ENCODE data around the gene PAPSS2. TPM values are rescaled to one million over a fixed set of nuclear protein-coding genes. Genes with fewer than 3 reads are reported as not detected.

PAPSS2 gene
- total and polyA plus RNA-seq, 2 experiments from 2014 or later = 13.2 to 19.6 TPM

DNA sequence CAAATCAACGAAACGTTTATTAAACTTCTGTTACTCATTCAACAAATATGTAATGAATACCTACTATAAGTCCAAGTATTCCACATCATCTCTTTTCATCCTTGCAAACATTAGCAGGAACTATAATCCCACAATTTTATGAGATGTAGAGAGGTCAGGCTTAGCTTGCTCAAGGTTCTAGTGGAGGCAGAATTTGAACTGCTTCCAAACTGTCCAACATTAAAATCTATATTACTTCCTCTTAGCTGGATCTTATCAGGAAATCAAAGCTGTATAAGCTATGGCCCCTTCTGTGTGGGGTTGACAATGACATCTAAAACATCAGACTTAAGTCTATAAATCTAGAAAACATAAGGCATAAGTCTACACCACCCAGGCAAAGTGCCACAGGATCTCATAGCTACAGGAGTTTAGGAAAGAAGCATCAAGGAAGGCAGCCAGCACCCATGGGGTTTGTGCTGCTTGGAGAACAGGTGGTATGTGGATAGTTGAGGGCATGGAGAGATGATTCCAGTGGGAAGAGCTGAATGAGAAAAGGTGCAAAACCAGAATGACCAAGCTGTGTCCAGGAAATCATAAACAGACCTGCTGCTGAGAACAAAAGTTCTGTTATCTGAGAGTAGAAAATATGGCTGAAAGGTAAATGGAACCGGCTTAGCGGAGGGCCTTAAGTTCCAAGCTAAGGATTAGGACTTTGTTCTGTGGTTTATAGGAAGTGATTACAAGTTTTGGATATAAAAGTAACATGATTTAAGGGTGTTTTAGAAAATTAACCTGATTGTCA, 34.5 kb downstream of the PAPSS2 start:
- H3K4me1 ChIP-seq (ENCODE audit: insufficient read depth) = no peaks in the 10 kb centered on the region
- H2AFZ ChIP-seq = no peak overlapping the region
- TF ChIP-seq EZH2phosphoT487 (IDR thresholded peaks at IDR 0.05; ENCODE audit: unreplicated experiment) (no peak), ZNF331 (CRISPR knock-in tag; IDR thresholded peaks at IDR 0.05; ENCODE audit: low read depth) (no peak), JUNB (IDR thresholded peaks at IDR 0.05; ENCODE audit: unreplicated experiment) (no peak)
- TF ChIP-seq, protein P1, sequence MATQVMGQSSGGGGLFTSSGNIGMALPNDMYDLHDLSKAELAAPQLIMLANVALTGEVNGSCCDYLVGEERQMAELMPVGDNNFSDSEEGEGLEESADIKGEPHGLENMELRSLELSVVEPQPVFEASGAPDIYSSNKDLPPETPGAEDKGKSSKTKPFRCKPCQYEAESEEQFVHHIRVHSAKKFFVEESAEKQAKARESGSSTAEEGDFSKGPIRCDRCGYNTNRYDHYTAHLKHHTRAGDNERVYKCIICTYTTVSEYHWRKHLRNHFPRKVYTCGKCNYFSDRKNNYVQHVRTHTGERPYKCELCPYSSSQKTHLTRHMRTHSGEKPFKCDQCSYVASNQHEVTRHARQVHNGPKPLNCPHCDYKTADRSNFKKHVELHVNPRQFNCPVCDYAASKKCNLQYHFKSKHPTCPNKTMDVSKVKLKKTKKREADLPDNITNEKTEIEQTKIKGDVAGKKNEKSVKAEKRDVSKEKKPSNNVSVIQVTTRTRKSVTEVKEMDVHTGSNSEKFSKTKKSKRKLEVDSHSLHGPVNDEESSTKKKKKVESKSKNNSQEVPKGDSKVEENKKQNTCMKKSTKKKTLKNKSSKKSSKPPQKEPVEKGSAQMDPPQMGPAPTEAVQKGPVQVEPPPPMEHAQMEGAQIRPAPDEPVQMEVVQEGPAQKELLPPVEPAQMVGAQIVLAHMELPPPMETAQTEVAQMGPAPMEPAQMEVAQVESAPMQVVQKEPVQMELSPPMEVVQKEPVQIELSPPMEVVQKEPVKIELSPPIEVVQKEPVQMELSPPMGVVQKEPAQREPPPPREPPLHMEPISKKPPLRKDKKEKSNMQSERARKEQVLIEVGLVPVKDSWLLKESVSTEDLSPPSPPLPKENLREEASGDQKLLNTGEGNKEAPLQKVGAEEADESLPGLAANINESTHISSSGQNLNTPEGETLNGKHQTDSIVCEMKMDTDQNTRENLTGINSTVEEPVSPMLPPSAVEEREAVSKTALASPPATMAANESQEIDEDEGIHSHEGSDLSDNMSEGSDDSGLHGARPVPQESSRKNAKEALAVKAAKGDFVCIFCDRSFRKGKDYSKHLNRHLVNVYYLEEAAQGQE (IDR thresholded peaks at IDR 0.05; ENCODE audit: unreplicated experiment) = no peak
- H3K27ac ChIP-seq (ENCODE audit: low read depth) = no peak overlapping the region
- H4K20me1 ChIP-seq (replicated peaks; ENCODE audit: insufficient read depth) = no peaks in the 10 kb centered on the region
- no peak overlapping the region for H3K4me2 ChIP-seq
- H3K9me2 ChIP-seq (ENCODE audit: insufficient read depth) = no peaks in the 10 kb centered on the region
- H3K4me3 ChIP-seq = no peak overlapping the region
- Mint-ChIP-seq H3K4me3 (no peak overlapping the region), H3K27ac (no peak overlapping the region), H3K4me1 (peaks cover 4% of the 10 kb centered on the region; the same call in 2 of the 3 replicates), H3K9me3 (no peaks in the 10 kb centered on the region), H3K36me3 (ENCODE audit: low read depth) (no peaks in the 10 kb centered on the region), H3K27me3 (ENCODE audit: insufficient read depth, low read depth, poor library complexity) (peaks cover 3% of the 10 kb centered on the region)
- no peak for ATAC-seq
- no peaks in the 10 kb centered on the region for H3F3A ChIP-seq (replicated peaks; ENCODE audit: low read depth)
- H3K36me3 ChIP-seq (ENCODE audit: insufficient read depth) = no peaks in the 10 kb centered on the region
- DNase-seq (ENCODE audit: low spot score) = no peak
- H3K27me3 ChIP-seq (ENCODE audit: insufficient read depth) = no peaks in the 10 kb centered on the region
- H3K79me2 ChIP-seq (replicated peaks; ENCODE audit: insufficient read depth) = no peaks in the 10 kb centered on the region

DNA sequence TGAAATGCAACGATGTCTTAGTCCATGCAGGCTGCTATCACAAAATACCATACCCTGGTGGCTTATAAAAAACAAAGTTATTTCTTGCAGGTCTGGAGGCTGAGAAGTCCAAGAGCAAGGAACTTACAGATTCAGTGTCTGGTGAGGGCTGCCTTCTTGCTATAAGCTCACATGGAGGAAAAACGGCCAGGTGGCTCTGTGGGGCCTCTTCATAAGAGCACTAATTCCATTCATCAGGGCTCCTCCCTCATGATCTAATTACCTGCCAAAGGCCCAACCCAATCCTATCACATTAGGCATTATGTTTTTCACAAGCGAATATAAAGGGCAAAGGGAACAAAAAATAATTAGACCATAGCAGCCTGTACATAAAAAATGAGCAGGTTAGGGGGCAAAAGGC, 35.4 kb downstream of the PAPSS2 start:
- H3K27ac Mint-ChIP-seq = no peak overlapping the region
- no peaks in the 10 kb centered on the region for H4K20me1 ChIP-seq (replicated peaks; ENCODE audit: insufficient read depth)
- no peaks in the 10 kb centered on the region for H3K9me2 ChIP-seq (ENCODE audit: insufficient read depth)
- peaks cover 3% of the 10 kb centered on the region for H3K27me3 Mint-ChIP-seq (ENCODE audit: insufficient read depth, low read depth, poor library complexity)
- H3K4me2 ChIP-seq = no peak overlapping the region
- no peak overlapping the region for H3K4me3 Mint-ChIP-seq
- H3F3A ChIP-seq (replicated peaks; ENCODE audit: low read depth) = no peaks in the 10 kb centered on the region
- H3K27ac ChIP-seq (ENCODE audit: low read depth) = no peak overlapping the region
- no peak for ATAC-seq
- no peaks in the 10 kb centered on the region for H3K27me3 ChIP-seq (ENCODE audit: insufficient read depth)
- no peaks in the 10 kb centered on the region for H3K9me3 Mint-ChIP-seq
- no peaks in the 10 kb centered on the region for H3K4me1 ChIP-seq (ENCODE audit: insufficient read depth)
- no peak overlapping the region for H2AFZ ChIP-seq
- peaks cover 4% of the 10 kb centered on the region; the same call in 2 of the 3 replicates for H3K4me1 Mint-ChIP-seq
- no peaks in the 10 kb centered on the region for H3K79me2 ChIP-seq (replicated peaks; ENCODE audit: insufficient read depth)
- H3K36me3 ChIP-seq (ENCODE audit: insufficient read depth) = no peaks in the 10 kb centered on the region
- H3K36me3 Mint-ChIP-seq (ENCODE audit: low read depth) = no peaks in the 10 kb centered on the region
- DNase-seq (ENCODE audit: low spot score) = no peak
- no peak overlapping the region for H3K4me3 ChIP-seq
- TF ChIP-seq, protein P2, sequence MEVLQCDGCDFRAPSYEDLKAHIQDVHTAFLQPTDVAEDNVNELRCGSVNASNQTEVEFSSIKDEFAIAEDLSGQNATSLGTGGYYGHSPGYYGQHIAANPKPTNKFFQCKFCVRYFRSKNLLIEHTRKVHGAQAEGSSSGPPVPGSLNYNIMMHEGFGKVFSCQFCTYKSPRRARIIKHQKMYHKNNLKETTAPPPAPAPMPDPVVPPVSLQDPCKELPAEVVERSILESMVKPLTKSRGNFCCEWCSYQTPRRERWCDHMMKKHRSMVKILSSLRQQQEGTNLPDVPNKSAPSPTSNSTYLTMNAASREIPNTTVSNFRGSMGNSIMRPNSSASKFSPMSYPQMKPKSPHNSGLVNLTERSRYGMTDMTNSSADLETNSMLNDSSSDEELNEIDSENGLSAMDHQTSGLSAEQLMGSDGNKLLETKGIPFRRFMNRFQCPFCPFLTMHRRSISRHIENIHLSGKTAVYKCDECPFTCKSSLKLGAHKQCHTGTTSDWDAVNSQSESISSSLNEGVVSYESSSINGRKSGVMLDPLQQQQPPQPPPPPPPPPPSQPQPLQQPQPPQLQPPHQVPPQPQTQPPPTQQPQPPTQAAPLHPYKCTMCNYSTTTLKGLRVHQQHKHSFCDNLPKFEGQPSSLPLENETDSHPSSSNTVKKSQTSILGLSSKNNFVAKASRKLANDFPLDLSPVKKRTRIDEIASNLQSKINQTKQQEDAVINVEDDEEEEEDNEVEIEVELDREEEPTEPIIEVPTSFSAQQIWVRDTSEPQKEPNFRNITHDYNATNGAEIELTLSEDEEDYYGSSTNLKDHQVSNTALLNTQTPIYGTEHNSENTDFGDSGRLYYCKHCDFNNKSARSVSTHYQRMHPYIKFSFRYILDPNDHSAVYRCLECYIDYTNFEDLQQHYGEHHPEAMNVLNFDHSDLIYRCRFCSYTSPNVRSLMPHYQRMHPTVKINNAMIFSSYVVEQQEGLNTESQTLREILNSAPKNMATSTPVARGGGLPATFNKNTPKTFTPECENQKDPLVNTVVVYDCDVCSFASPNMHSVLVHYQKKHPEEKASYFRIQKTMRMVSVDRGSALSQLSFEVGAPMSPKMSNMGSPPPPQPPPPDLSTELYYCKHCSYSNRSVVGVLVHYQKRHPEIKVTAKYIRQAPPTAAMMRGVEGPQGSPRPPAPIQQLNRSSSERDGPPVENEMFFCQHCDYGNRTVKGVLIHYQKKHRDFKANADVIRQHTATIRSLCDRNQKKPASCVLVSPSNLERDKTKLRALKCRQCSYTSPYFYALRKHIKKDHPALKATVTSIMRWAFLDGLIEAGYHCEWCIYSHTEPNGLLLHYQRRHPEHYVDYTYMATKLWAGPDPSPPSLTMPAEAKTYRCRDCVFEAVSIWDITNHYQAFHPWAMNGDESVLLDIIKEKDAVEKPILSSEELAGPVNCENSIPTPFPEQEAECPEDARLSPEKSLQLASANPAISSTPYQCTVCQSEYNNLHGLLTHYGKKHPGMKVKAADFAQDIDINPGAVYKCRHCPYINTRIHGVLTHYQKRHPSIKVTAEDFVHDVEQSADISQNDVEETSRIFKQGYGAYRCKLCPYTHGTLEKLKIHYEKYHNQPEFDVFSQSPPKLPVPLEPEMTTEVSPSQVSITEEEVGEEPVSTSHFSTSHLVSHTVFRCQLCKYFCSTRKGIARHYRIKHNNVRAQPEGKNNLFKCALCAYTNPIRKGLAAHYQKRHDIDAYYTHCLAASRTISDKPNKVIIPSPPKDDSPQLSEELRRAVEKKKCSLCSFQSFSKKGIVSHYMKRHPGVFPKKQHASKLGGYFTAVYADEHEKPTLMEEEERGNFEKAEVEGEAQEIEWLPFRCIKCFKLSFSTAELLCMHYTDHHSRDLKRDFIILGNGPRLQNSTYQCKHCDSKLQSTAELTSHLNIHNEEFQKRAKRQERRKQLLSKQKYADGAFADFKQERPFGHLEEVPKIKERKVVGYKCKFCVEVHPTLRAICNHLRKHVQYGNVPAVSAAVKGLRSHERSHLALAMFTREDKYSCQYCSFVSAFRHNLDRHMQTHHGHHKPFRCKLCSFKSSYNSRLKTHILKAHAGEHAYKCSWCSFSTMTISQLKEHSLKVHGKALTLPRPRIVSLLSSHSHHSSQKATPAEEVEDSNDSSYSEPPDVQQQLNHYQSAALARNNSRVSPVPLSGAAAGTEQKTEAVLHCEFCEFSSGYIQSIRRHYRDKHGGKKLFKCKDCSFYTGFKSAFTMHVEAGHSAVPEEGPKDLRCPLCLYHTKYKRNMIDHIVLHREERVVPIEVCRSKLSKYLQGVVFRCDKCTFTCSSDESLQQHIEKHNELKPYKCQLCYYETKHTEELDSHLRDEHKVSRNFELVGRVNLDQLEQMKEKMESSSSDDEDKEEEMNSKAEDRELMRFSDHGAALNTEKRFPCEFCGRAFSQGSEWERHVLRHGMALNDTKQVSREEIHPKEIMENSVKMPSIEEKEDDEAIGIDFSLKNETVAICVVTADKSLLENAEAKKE (CRISPR knock-in tag; IDR thresholded peaks at IDR 0.05) = no peak
- TF ChIP-seq, protein P1 (IDR thresholded peaks at IDR 0.05; ENCODE audit: unreplicated experiment) = no peak
- TF ChIP-seq JUNB (IDR thresholded peaks at IDR 0.05; ENCODE audit: unreplicated experiment) (no peak), NANOG (IDR thresholded peaks at IDR 0.05; ENCODE audit: borderline replicate concordance) (no peak)

Data from GM23338 (cell line).